Left renal pelvis (tissue), 4 donors: Measurements from ENCODE around the gene ATG4D. TPM values are rescaled to one million over a fixed set of nuclear protein-coding genes. Genes with fewer than 3 reads are reported as not detected.
"Not testable (repeated sequence)": the region's sequence is repeated elsewhere in the genome, so short reads cannot be mapped to it uniquely, and the experiment has no call there.

Experiments
- DNase-seq, 4 donors: peaks; one replicate each; pipeline ENCODE4 v3.0.0-alpha.2; 2013; ENCODE audit warnings: low read depth in 4 of 4, low spot score in 3 of 4
- polyA plus RNA-seq, 4 donors: library from polyadenylated mRNA; unstranded; fragments of 120-200 nt; gene quantifications; one replicate each; pipeline ENCODE4 v1.2.1, GENCODE V29; 2013; ENCODE audit not compliant: insufficient read length in 4 of 4

The ATG4D gene
- polyA plus RNA-seq, 4 donors: 17.1 to 37.0 (median 27.8) TPM

DNA sequence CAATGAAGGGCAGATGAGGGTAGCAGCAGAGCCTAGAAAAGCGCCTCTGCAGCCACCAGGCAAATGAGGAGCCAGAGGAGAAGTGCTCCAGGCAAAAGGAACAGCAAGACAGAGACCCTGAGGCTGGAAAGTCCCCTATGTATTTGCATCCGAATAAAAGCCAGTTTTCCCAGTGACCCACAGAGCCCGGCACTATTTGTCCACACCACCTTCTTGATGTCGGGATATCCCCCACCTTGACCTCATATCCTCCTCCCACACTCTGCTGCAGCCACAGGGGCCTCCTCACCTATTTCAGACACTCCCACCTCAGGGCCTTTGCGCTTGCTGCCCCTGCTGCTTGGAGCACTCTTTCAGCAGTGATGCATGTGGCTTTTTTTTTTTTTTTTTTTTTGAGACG is 6.6 kb downstream of the ATG4D start:
- DNase-seq: no peak

GRCh38 chr19:10551006-10551405 is 7.3 kb downstream of the ATG4D start:
- DNase-seq: not testable (repeated sequence)

DNA sequence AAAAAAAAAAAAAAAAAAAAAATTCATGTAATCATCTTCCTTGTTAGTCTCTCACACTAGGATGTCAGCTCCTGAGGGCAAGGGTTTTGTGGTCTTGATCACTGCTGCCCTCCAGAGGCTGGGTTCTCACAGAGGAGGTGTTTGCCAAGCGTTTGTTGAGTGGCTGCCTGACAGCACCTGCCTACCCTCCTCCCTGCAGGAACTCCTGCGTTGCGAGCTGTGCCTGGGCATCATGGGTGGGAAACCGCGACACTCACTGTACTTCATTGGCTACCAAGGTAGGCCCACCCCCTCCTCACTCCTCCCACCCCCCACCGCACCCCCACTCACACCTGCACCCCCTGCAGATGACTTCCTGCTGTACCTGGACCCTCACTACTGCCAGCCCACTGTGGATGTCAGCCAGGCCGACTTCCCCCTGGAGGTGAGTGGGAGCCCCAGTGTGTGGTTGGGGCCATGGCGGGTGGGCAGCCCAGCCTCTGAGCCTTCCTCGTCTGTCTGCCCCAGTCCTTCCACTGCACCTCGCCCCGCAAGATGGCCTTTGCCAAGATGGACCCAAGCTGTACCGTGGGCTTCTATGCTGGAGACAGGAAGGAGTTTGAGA is 8.1 kb downstream of the ATG4D start:
- DNase-seq: no peak

DNA sequence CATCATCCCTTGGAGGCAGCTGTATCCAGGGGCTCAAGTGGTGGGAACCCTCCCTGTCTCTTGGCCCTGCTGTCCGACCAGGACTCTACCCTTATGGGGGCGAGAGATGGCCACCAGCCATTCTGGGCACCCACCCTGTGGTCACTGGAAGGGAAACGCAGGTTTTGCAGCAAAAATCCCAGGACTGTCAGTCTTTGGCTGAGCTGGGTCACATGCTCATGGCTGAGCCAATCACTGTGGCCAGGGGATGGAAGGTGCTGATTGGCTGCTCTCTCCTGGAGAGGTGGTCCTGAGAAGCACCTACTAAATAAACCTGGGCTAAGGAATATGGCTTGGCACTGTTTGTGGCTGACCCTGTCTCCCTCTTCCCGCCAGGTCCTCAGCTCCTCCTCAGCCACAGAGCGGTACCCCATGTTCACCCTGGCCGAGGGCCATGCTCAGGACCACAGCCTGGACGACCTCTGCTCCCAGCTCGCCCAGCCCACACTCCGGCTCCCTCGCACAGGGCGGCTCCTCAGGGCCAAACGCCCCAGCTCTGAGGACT is 8.9 kb downstream of the ATG4D start:
- no peak for DNase-seq

DNA sequence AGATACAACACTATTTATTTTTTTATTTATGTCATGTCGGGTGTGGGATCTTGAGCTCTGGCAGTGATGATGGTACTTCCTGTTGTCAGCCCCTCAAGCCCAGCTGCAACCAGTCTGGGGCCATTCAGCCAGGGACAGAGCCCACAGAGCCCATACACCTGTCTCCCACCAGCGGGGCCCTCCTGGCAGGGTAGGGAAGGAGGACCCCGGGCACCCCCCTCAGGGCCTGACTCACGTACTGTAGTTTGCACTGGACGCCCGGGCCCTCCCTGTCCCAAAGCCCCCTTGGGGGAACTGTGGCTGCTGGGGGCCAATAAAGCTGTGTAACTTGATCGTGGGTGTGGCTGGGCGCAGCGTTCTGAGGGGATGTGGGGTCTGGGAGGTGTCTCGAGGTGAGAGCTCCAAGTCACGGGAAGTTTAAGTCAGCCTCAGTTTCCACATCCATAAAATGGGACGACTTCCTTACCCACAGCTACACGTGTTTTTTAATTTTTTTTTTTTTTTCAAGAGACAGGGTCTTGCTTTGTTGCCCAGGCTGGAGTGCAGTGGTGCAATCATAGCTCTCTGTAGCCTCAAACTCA is 9.5 kb downstream of the ATG4D start:
- DNase-seq: no peak

DNA sequence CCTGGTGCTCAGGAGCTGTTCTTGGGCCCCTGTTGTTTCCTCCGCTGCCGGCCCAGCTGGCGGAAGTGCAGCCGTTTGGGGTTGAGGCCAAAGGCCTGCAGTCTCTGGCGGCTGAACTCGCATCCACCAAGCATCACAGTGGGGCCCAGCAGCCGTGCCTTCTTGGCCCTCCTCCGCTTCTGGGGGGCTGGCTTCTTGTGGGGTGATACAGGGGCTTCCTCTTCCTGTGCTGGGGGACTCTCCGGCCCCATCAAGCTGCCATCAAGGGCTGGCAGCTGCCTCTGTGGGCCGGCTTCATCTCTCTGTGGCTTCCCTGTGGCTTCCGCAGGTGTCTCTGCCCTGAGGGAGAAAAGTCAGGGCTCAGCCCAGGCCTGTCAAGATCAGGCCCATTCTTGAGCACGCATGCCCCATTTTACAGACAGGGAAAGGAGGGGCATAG is 10.3 kb downstream of the ATG4D start:
- DNase-seq: no peak

GRCh38 chr19:10554760-10555609 is 11.3 kb downstream of the ATG4D start:
- DNase-seq: no peak

DNA sequence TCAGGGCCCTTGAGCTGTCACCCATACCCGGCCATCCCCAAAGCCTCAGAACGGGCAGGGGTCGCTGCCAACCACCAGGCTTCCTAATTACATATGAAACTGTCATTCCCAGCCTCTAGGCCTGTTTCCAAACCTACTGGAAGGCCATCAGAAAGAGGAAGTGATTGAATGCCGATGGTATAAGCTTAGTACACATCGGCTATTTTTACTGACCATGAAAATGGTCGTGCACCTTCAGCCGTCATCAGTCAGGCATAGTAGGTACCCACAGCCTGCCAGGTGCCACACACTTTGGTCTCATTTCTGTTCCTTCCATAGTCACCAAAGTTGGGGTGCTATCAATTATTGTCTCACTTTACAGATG is 11.9 kb downstream of the ATG4D start:
- no peak for DNase-seq

- DNase-seq: no peak
Measured at GRCh38 chr19:10557603-10558197, 14.0 kb downstream of the ATG4D start.

DNA sequence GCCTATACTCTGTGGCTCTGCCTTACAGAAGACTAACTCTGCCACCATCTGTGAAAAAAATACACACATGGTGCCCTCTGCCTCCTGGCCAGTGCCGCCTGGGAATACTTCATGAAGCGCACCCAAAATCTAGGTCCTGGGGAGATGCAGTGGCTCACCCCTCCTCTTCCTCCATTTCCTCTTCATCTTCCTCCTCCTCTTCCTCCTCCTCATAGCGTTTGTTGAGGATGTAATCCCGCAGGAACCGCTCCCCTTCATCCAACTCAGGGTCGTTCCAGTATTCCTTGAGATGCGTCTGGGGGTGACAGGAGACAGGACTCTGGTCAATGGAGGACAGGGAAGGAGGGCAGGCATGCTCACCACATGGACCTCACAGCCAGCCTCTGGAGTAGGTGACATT is 16.4 kb downstream of the ATG4D start:
- no peak for DNase-seq

- DNase-seq: no peak
Measured at GRCh38 chr19:10562609-10563008, 18.9 kb downstream of the ATG4D start.

- DNase-seq: no peak
Measured at GRCh38 chr19:10565028-10565566, 21.4 kb downstream of the ATG4D start.

GRCh38 chr19:10565567-10566407 is 22.1 kb downstream of the ATG4D start, which contains the start of gene KRI1:
TSS of gene KRI1 (minus strand) at chr19:10566010. CDS start at chr19:10565999, 11 bp downstream.
- DNase-seq: peak; percentile 87 to 91 (median 90)

- no peak for DNase-seq
Measured at GRCh38 chr19:10566408-10566657, 22.6 kb downstream of the ATG4D start.

DNA sequence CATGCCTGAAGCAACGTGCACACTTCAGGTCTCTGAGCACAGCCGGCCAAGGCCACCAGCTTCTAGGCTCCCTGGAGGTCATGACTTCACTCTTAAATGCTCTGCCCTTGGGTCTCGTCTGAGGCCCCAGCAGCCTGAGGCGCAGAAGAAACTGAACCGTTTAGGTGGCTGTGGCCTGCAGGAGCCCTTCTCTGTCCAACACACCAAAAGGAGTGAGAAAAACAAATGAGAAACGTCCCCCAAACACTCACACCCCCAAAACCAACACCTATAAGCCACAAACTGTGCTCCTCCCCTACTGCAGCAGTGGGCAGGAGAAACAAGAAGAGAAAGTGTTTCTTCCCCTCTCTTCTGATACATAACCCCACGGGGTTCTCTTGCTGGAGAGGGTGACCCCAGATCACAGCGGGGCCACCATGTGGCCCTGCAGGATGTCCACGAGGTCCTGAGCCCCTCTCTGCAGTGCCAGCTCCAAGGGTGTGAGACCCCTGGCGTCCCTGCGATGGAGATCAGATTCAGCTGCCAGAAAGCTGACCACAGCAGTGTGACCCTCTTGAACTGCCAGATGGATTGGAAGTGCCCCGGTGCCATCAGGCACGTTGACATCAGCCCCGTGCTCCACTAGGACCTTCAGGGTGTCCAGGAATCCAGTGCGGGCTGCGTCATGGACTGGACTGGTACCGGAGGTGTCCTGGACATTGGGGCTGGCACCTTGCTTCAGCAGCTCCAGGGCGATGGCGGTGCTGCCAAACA is 23.1 kb downstream of the ATG4D start:
- no peak for DNase-seq

DNA sequence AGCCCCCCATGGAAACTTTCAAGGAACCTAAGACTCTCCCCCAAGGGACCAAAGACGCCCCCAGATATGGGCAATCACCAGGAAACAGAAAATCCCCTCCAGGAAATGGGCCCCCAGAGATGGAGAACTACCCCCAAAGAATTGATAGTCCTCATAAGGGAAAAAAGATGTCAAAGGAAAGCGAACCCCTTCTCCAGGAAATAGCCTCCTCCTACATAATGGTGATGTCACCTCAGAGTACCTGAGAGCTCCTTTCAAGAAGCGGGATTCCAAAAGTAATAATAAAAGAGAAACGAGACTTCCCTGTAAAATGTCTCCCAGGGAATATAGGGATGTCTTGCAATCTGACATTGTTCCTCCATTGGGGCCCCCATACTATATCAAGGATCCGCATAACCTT is 24.0 kb downstream of the ATG4D start:
- no peak for DNase-seq

DNA sequence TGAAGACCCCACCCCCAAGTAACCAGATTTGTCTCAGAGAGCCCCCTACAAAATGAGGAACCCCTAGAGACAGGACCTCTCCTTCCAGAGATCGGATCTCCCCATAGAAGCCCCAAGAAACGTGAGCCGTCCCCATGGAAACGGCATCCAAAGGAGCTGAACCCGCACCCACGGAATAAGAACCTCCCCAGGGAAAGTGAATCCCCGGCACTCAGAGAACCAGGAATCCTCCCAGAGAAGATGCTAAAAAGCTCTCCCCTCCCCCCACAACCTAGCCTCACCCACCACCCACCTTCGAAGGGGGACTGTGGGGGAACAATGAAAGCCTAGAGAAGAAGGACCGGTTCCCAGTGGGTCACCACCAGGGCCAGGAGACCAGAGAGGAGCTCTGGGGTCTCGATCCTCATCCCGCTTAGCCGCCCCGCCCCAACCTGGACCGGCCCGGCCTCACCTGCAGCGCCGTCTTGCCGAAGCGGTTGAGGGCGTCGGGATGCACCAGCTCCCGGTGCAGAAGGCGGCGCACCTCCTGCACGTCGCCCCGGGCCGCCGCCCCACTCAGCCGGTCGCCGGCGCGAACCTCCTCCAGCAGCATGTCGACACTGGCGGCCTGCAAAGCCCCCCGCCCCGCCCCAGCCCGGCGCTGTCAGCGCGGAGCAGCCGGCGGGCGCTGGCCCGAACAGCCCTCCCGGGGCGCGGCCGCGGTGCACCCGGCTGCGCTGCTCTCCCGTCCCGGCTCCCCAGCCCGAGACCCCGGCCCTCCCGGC is 24.5 kb downstream of the ATG4D start:
- no peak for DNase-seq

DNA sequence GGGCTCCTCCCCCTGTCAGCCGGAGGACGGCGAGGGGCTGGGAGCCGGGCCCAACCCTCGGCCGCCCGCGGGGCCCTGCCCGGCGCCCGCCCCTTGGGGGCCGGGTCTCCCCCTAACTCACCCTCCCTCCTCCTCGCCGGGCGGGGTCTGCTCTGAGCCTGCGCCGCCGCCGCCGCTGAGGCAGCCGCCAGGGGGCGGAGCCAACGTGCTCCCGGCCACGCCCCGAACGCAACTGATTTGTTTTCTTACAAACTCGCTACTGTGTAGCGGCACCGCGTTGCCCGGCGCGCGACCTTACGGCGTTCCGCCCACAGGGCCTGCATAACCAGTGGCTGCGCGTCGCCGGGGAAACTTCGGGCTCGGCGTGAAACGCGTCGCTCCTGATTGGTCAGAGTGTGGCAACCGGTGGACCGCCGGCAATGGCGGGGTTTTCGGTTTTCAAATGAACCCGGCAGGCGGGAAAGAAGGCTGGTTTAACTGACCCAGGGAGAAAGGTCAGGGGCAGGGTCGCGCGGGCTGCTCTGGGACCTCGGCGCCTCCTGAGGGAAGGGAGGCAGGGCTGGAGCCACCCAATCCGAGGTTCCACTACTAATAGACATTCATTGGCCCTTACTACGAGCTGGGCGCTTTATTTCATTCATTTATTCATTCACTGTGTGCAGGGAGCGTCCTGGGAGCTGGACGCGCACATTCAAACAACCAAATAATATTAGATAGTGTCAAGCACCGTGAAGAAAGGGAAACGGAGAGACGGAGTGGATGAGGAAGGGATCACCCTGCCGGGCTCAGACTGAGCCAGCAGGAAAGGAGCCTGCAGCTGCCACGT is 25.3 kb downstream of the ATG4D start, which contains the start of gene CDKN2D:
TSS of gene CDKN2D (minus strand) at position 154 of the 826 bp plus-strand sequence. CDS start 326 bp downstream, outside the sequence.
- peak; percentile 97 for DNase-seq
